Suprapubic skin (tissue), 4 donors: Measurements from ENCODE around the gene ADCY9. TPM values are rescaled to one million over a fixed set of nuclear protein-coding genes. Genes with fewer than 3 reads are reported as not detected.

Experiments used
- total RNA-seq, 4 donors: library from RNA; depleted of rRNA; stranded (reverse); fragments of >200 nt; gene quantifications; one replicate each; pipeline ENCODE4 v1.1.0, GENCODE V29; 2016

ADCY9 gene
- total RNA-seq, 4 donors from 2014 or later, result 21.5 to 27.2 (median 26.4) TPM

Other genes with a start within 250 kb of the ADCY9 start
- 100 to 1,000 TPM in 3 of 4 donors, 10 to 100 TPM in 1; 76.3 to 152 (median 105) TPM for gene CREBBP, start 235.7 kb downstream of the ADCY9 start, total RNA-seq
- gene SRL, start 125.6 kb upstream of the ADCY9 start, total RNA-seq, result 1 to 10 TPM in 1 of 4 donors, under 1 TPM in 3; 0.16 to 1.4 (median 0.52) TPM
- gene TFAP4, start 156.6 kb upstream of the ADCY9 start, total RNA-seq, result 10 to 100 TPM; 12.0 to 18.3 (median 14.9) TPM
- 1 to 10 TPM; 1.1 to 3.1 (median 2.3) TPM for gene GLIS2, start 199.6 kb upstream of the ADCY9 start, total RNA-seq
- 10 to 100 TPM; 23.8 to 54.7 (median 46.1) TPM for gene PAM16, start 234.9 kb upstream of the ADCY9 start, total RNA-seq